HCEC 1CT (cell line): Measurements from ENCODE around the gene CMTM4.
"Not testable (repeated sequence)": the region's sequence is repeated elsewhere in the genome, so short reads cannot be mapped to it uniquely, and the experiment has no call there.

Experiments
- DNase-seq: peaks from one replicate; pipeline ENCODE4 v3.0.0-alpha.2; 2017

The CMTM4 gene

GRCh38 chr16:66668777-66669444 lies 27.6 kb downstream of the CMTM4 start:
- peak; percentile 64 for DNase-seq

DNA sequence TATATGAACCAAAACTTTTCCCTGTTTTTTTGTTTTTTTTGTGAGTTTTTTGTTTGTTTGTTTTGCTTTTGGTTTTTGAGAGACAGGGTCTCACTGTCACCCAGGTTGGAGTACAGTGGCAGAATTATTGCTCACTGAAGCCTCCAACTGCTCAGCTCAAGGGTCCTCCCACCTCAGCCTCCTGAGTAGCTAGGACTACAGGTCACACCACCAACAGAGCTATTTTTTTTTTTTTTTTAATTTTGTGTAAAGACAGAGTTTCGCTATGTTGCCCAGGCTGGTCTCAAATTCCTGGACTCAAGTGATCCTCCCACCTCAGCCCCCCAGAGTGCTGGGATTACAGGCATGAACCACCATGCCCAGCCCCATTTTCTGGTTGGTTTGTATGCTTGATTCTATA lies 28.6 kb downstream of the CMTM4 start:
- no peak for DNase-seq

DNA sequence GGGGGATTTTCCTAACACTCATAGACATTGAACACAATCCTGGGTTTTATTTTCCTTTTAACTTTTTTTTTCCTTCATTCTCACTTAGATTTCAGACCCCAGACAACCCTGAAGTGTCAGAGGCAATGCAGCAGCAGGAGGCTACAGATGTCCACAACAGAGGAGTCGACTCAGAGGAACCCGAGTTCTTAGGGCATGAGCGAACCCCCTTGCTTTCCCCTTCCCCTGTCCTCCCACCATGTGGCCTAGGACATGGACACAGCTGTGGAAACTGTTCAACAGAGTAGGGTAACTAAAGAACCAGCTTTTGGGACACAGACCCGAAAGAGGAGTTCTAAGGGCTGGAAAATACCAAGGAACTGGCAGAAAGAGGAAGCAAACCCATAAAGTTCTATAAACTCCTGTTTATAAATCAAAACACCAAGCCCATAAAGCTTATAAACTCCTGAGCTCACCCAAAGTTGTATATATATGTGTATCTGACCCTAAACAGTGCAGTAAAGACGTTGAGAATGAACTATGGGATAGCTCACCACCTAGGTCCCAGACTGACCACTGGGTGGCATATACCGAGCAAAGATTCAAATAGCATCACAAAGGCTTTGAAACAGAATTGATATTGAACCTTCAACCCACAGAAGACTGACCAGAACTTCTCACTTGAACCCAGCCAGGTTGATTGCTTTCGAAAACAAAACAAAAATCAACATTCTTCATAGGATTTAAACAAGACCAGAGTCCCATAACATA lies 33.9 kb downstream of the CMTM4 start:
- DNase-seq, result peak; percentile 44

GRCh38 chr16:66661671-66662346 lies 34.7 kb downstream of the CMTM4 start:
- not testable (repeated sequence) for DNase-seq

DNA sequence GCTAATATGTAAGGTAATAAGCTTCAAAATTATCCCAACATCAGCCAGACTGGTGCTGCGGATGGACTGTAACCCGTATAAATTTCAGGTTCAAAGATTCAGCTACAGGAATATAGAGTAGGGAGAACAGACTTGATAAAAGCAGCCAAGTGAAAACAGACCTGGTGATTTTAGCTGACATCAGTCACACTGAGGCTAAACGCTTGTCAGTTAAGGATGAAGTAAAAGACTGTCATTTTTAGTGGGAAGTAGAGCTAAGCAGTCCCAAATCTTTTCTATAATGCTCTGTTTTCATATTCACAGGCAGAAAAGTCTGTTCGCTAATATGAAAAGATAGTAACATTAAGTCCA lies 35.4 kb downstream of the CMTM4 start:
- DNase-seq, result no peak

DNA sequence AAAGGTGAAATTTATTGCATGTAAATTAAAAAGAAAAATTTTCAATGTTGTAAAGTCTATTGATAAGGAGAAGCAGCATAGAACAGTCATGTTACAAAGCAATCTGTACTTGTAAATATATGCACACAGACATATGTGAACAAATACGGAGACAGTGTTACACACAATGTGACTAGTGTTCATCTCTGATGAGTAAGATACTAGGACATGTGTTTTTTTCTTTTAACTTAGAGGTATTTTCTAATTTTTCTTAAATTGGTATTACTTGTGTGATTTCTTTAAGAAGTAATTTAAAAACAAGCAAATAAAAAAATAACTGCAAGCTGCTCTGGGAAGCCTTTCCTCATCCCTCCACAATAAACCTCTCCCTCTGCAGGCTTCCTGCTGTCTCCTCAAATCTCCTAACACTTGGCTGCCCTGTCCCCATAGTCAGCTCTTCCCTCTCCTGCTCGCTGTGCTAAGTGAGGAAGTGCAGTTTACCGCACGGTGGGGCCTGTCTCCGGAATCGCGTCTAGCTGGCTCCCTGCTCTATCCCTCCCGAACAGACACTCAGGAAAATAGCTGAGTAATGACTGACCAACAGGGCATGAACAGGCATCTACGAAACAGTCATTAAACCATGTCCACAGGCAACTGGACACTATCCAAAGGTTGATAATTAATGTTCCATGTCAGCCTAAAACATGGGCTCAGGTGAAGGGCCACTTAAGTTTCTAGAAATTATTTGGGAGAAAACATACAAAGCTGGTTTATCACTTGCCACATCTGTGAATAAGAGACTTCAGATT lies 35.9 kb downstream of the CMTM4 start:
- DNase-seq, result peak; percentile 90

DNA sequence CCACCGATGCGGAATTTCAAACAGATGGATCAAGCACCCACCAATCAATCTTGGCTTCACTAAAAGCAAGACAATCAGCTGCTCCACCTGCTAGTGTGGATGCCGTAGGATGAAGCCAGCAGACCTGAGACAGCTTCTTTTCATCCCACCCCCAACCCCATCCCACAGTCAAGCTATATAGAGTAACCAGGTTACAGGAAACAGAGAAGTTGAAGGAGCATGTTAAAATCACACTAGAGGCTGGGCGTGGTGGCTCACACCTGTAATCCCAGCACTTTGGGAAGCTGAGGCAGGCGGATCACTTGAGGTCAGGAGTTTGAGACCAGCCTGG lies 37.7 kb downstream of the CMTM4 start:
- no peak for DNase-seq

DNA sequence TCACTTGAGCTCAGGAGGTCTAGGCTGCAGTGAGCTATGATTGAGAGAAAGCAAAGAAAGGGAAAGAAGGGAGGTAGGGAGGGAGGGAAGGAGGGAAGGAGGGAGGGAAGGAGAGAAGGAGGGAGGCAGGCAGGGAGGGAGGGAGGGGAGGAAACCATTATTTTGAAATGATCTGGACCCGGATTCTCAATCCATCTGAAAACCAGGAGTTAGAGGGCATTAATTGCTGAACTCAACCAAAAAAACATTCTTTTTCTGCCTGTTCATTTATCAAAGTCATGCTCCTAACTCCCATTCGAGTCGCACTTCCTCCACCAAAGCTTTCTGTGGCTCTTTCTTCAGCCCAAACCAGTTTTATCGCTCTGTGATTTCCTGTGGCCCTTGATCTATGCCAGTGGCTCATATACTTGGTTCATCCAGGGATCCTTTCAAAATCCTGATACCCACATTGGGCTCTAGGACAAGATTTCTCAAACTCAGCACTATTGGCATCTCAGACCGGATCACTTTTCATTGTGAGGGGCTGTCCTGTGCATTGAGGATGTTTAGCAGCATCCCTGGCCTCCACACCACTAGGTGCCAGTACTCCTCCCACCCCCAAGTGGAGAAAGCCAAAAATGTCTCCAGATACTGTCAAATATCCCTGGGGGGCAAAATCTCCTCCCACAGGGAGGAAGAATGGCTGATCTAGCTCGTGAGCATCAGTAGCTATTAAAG lies 38.2 kb downstream of the CMTM4 start:
- no peak for DNase-seq

GRCh38 chr16:66656547-66656946 lies 40.0 kb downstream of the CMTM4 start:
- peak; percentile 5 for DNase-seq

GRCh38 chr16:66653581-66654350 lies 42.8 kb downstream of the CMTM4 start:
- DNase-seq, result peak; percentile 7

DNA sequence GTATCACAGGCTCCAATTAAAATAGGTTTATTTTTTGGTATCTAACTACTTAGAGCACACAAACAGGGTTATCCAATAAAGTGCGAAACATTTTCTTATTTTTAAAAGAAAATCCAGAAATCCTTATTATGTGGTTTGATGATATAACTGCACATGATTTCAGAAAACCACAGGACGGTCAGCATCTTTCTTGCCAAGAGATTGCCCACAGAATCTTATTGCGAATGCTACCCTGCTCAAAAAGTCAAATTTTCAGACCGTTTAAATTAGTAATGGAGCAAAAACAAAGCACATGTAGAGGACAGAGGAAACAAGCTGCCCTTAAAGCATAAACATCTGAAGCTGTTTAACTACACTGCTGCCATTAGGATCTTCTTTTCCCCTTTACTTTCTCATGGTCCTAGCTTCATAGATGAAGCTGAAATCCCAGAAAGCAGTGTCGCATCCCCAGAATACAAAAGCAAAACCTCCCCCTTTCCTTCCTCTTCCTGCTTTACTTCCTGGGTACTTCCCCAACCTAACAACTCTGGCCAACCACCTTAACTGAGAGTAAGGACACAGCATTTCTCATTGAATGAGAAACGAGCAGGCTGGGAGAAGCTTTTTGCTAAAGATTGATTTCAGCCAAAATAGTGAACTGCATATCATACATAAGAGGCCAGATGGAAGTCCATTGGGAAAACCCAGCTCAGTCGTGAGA lies 43.7 kb downstream of the CMTM4 start:
- DNase-seq, result no peak

DNA sequence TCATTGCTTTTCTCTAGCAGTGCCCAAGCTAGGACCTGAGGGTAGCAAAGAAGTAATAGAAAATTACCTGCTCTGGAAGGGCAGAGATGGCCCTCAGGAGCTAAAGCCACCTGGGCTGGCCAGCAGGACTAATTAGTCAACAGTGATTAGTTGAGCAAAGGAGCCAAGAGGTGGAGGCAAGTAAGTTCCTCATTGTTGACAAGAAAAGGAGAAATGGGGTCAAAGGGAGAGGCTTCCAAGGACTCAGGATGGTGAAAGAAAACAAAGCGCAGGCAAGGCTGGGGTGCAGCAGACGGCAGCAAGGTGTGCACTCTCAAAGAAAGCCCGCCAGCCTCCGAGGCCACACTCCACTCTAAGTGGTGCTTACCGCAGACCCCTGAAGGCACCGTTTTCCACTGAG lies 44.6 kb downstream of the CMTM4 start:
- no peak for DNase-seq

GRCh38 chr16:66651474-66651765 lies 45.1 kb downstream of the CMTM4 start:
- DNase-seq, result no peak

DNA sequence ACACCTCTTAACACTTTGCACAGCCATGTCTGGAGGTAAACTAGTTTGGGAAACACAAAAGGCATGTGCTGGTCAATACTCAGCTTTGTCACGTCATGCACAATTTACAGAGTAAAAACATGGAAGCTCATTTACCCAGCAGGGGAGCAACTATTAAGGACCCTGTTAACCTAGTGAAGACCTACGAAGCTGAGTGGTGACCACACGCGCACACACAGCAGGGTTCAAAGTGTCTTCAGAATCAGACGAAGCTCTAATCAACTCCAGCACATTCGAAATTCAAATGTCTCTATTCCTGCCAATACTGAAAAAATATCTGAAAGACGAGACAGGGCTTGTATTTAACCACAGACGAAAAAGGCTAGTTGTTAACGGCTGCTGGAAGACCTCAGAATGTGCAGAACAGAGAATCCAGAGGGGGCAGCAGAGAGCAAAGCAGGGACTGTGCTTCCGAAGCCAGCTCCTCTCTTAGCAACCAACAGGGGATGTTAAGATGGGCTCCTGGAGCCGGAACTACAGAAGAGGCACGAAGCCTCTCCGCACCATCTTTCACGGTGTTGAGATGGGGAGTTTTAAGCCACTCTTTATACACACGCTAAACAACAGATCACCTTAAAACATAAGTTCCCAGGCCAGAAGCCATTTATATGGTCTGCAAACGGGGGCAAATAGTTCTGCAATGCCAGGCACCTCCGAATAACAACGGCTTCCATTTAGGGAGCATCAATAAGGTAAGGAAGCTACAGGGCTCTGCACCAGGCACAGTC lies 45.7 kb downstream of the CMTM4 start:
- peak; percentile 75 for DNase-seq

- no peak for DNase-seq
These were observed 46.8 kb downstream of the CMTM4 start for GRCh38 chr16:66649636-66650205.

DNA sequence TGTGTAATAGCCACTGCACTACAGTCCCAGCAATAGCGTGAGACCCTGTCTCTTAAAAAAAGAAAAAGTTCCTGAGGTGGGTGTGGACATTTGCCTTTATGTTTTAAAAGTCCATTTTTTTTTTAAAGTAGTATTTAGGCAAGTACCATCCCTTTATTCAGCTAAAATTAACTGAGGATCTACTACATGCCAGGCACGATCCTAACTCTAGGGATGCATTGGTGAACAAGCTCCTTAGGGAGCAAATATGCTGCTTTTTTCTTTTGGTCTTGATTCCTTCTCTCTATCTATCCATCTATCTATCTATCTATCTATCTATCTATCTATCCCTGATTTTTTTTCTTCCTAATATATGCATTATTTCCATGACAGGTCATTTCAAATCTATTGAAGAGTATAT lies 47.4 kb downstream of the CMTM4 start:
- no peak for DNase-seq

DNA sequence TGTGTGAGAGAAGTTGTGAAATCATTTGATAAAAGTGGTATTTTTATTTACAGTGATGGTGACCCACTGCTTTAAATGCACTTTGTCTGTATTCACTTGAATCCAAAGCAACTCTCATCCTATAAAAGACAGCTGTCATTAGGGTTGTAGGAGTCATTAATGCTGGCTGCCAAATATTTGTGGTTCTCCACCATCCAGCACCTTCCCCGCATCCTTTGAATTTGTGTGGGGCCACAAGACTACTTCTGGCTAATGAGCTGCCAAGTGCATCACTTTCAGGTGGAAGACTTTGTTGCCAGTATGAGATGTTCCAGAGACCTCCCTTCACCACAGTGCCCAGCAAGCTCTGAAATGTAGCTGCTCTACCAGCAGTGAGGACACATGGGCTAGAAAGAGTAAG lies 48.7 kb downstream of the CMTM4 start:
- no peak for DNase-seq

DNA sequence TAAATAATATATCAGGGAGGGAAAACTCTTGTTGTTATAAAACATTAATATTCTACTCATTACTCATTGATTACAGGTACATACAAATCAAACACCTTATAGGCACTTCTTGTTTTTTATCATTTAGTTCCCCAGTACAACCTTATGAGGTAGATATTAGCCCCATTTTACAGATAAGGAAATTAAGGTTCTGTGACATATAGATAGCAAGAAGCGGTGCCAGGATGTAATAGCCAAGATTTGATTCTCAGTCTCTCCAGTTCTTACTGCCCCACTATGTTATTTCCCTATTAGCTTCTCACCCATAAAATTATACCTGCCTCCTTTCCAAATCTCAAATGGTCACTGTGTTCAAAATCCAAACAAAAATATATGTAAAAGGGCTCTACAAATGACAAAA lies 55.2 kb downstream of the CMTM4 start:
- no peak for DNase-seq

DNA sequence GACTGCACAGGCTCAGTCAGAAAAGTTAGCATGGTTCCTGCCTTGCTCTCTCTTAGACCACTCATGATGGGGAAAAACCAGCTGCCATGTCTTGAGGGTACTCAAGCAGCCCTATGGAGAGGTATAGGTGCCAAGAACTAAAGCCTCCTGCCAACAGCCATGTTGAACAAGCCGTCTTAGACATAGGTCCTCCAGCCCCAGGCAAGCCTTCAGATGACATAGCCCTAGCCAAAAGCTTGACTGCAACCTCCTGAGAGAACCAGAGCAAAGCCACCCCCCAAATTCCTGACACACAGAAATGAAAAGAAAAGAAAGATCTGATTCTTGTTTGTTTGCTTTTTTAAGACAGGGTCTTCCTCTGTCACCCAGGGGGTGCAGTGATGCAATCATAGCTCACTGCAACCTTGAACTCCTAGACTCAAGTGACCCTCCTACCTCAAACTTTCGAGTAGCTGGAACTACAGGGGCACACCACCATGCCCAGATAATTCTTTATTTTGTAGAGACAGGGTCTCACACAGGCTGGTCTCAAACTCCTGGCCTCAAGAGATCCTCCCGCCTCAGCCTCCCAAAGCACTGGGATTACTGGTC lies 55.7 kb downstream of the CMTM4 start:
- DNase-seq, result no peak
